ENCODE results near the gene CDC42EP5. TPM values are rescaled to one million over a fixed set of nuclear protein-coding genes. Genes with fewer than 3 reads are reported as not detected.

CDC42EP5 gene
- total and polyA plus RNA-seq, 4 donors: 0.28 to 2.2 (median 0.84) TPM; not detected in 1

DNA sequence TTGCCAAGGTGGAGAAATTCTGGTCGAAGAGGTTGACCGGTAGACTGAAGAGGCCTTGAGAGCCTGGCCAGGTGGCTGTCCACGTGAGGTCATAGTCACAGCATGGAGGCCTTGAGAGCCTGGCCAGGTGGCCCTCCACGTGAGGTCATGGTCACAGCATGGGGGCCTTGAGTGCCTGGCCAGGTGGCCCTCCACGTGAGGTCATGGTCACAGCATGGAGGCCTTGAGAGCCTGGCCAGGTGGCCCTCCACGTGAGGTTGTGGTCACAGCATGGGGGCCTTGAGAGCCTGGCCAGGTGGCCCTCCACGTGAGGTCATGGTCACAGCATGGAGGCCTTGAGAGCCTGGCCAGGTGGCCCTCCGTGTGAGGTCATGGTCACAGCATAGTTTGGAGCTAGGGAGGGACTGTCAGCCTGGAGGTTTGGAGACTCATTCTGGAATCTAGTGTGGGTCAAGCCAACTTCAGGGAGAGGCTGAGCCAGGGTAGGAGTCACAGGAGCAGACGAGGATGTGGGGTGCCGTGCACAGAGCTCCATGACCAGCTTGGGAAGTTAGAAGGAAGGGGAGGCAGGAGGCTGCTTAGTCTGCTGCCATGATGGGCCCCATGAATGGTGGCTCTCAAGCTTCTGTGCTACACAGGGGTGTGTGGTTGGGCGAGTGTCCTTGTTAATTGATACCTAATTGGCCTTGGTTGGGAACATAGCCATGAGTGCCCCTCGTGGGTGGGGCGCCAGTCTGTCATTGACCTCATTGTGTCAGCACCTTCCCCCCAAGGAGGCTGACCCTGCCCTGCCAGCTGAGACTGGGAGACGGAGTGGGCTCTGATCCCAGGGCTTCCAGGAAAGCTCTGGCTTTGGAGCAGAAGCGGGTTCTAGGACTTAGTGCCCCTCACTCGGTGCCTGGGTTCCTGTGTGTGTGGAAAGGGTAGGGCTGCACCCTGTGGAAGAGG is 13.5 kb downstream of the CDC42EP5 start:
- 86% methylated on average over 16 of the region's 16 CpGs for WGBS
- Histone ChIP-seq H3K4me3 (ENCODE audit: low read depth in 1 of 3, low read length in 3 of 3) (no peak overlapping the region), H3K27me3 (ENCODE audit: control insufficient read depth in 4 of 4, insufficient read depth in 4 of 4, low read length in 3 of 4) (no peaks in the 10 kb centered on the region), H3K36me3 (ENCODE audit: control insufficient read depth in 4 of 4, insufficient read depth in 3 of 4, low read depth in 1 of 4, low read length in 3 of 4) (peaks cover 38 to 69% (median 54%) of the 10 kb centered on the region in 4 donors), H3K9ac (ENCODE audit: low read depth in 1 of 2, low read length in 2 of 2) (no peak overlapping the region), H3K4me1 (ENCODE audit: control insufficient read depth in 4 of 4, insufficient read depth in 4 of 4, low read length in 3 of 4) (peaks cover 5 to 22% (median 15%) of the 10 kb centered on the region in 4 donors), H3K9me3 (ENCODE audit: control insufficient read depth in 4 of 4, low read length in 3 of 4) (no peaks in the 10 kb centered on the region), H3K27ac (ENCODE audit: low read depth in 1 of 2, low read length in 2 of 2) (no peak overlapping the region)
- TF ChIP-seq RAD21 (IDR thresholded peaks at IDR 0.05) (no peak), SP1 (IDR thresholded peaks at IDR 0.05) (no peak), FOXA2 (IDR thresholded peaks at IDR 0.05) (no peak), GABPA (IDR thresholded peaks at IDR 0.05 in 1 of 2, conservative IDR thresholded peaks at IDR 0.05 in 1 of 2) (no peak), FOXA1 (IDR thresholded peaks at IDR 0.05) (no peak), JUND (IDR thresholded peaks at IDR 0.05) (no peak)
- TF ChIP-seq, protein P1, sequence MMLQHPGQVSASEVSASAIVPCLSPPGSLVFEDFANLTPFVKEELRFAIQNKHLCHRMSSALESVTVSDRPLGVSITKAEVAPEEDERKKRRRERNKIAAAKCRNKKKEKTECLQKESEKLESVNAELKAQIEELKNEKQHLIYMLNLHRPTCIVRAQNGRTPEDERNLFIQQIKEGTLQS (IDR thresholded peaks at IDR 0.05): no peak
- TF ChIP-seq, protein P2, sequence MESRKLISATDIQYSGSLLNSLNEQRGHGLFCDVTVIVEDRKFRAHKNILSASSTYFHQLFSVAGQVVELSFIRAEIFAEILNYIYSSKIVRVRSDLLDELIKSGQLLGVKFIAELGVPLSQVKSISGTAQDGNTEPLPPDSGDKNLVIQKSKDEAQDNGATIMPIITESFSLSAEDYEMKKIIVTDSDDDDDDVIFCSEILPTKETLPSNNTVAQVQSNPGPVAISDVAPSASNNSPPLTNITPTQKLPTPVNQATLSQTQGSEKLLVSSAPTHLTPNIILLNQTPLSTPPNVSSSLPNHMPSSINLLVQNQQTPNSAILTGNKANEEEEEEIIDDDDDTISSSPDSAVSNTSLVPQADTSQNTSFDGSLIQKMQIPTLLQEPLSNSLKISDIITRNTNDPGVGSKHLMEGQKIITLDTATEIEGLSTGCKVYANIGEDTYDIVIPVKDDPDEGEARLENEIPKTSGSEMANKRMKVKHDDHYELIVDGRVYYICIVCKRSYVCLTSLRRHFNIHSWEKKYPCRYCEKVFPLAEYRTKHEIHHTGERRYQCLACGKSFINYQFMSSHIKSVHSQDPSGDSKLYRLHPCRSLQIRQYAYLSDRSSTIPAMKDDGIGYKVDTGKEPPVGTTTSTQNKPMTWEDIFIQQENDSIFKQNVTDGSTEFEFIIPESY (IDR thresholded peaks at IDR 0.05): no peak
- DNase-seq (ENCODE audit: low spot score): no peak

DNA sequence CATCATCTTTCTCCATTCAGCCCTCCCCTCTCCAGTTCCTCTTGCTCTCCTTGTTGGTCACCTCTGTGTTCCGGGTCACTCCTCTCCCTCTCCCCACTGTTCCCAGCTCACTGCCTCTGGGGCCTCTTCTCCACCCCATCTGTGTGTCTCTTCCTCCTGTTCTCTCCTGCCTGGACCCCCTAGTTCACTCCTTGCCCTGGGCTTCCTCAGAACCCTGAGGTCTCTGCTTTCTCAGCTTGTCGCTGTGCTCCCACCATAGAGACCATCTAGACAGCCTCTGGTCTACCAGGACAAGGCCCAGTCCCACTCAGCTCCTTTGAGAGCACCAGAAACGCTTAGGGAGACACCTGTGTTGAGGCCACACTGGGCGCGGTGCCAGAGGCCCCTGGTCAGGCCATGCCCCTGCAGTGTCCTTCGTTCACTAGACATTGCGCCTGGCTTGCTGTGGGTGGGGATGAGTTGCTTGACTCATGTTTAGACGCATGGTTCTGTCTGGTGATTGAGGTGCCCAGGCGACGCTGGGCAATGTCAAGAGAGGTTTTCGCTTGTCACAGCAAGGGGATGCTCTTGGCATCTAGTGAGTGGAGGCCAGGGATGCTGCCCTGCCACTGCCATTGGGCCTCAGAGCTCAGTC is 14.3 kb downstream of the CDC42EP5 start:
- Histone ChIP-seq H3K36me3 (ENCODE audit: control insufficient read depth in 4 of 4, insufficient read depth in 3 of 4, low read depth in 1 of 4, low read length in 3 of 4) (peaks cover 46 to 77% (median 60%) of the 10 kb centered on the region in 4 donors), H3K4me1 (ENCODE audit: control insufficient read depth in 4 of 4, insufficient read depth in 4 of 4, low read length in 3 of 4) (peaks cover 3 to 15% (median 10%) of the 10 kb centered on the region in 4 donors), H3K9me3 (ENCODE audit: control insufficient read depth in 4 of 4, low read length in 3 of 4) (no peaks in the 10 kb centered on the region), H3K4me3 (ENCODE audit: low read depth in 1 of 3, low read length in 3 of 3) (no peak overlapping the region), H3K27me3 (ENCODE audit: control insufficient read depth in 4 of 4, insufficient read depth in 4 of 4, low read length in 3 of 4) (no peaks in the 10 kb centered on the region), H3K27ac (ENCODE audit: low read depth in 1 of 2, low read length in 2 of 2) (no peak overlapping the region), H3K9ac (ENCODE audit: low read depth in 1 of 2, low read length in 2 of 2) (no peak overlapping the region)
- TF ChIP-seq EGR1 (IDR thresholded peaks at IDR 0.05; ENCODE audit: low read depth in 2 of 2): no peak
- TF ChIP-seq, protein P2 (IDR thresholded peaks at IDR 0.05): no peak
- TF ChIP-seq SP1 (IDR thresholded peaks at IDR 0.05): no peak
- no peak for TF ChIP-seq JUND (IDR thresholded peaks at IDR 0.05)
- TF ChIP-seq RAD21 (IDR thresholded peaks at IDR 0.05): no peak
- TF ChIP-seq NR2F2 (IDR thresholded peaks at IDR 0.05): no peak
- no peak for TF ChIP-seq FOXA1 (IDR thresholded peaks at IDR 0.05)
- no peak for TF ChIP-seq TAF1 (conservative IDR thresholded peaks at IDR 0.05)
- no peak for TF ChIP-seq YY1 (IDR thresholded peaks at IDR 0.05)
- TF ChIP-seq, protein P3, sequence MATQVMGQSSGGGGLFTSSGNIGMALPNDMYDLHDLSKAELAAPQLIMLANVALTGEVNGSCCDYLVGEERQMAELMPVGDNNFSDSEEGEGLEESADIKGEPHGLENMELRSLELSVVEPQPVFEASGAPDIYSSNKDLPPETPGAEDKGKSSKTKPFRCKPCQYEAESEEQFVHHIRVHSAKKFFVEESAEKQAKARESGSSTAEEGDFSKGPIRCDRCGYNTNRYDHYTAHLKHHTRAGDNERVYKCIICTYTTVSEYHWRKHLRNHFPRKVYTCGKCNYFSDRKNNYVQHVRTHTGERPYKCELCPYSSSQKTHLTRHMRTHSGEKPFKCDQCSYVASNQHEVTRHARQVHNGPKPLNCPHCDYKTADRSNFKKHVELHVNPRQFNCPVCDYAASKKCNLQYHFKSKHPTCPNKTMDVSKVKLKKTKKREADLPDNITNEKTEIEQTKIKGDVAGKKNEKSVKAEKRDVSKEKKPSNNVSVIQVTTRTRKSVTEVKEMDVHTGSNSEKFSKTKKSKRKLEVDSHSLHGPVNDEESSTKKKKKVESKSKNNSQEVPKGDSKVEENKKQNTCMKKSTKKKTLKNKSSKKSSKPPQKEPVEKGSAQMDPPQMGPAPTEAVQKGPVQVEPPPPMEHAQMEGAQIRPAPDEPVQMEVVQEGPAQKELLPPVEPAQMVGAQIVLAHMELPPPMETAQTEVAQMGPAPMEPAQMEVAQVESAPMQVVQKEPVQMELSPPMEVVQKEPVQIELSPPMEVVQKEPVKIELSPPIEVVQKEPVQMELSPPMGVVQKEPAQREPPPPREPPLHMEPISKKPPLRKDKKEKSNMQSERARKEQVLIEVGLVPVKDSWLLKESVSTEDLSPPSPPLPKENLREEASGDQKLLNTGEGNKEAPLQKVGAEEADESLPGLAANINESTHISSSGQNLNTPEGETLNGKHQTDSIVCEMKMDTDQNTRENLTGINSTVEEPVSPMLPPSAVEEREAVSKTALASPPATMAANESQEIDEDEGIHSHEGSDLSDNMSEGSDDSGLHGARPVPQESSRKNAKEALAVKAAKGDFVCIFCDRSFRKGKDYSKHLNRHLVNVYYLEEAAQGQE (IDR thresholded peaks at IDR 0.05): no peak
- TF ChIP-seq HNF4G (IDR thresholded peaks at IDR 0.05): no peak
- no peak for TF ChIP-seq HNF4A (conservative IDR thresholded peaks at IDR 0.05)
- TF ChIP-seq, protein P1 (IDR thresholded peaks at IDR 0.05): no peak
- TF ChIP-seq, protein P4, sequence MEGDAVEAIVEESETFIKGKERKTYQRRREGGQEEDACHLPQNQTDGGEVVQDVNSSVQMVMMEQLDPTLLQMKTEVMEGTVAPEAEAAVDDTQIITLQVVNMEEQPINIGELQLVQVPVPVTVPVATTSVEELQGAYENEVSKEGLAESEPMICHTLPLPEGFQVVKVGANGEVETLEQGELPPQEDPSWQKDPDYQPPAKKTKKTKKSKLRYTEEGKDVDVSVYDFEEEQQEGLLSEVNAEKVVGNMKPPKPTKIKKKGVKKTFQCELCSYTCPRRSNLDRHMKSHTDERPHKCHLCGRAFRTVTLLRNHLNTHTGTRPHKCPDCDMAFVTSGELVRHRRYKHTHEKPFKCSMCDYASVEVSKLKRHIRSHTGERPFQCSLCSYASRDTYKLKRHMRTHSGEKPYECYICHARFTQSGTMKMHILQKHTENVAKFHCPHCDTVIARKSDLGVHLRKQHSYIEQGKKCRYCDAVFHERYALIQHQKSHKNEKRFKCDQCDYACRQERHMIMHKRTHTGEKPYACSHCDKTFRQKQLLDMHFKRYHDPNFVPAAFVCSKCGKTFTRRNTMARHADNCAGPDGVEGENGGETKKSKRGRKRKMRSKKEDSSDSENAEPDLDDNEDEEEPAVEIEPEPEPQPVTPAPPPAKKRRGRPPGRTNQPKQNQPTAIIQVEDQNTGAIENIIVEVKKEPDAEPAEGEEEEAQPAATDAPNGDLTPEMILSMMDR (IDR thresholded peaks at IDR 0.05; ENCODE audit: low read depth, low read length, missing input control): no peak
- WGBS: 94% methylated on average over 11 of the region's 11 CpGs
- DNase-seq (ENCODE audit: low spot score): no peak
